Endothelial cell of umbilical vein (primary cell): Measurements from ENCODE around the gene ESF1. TPM values are rescaled to one million over a fixed set of nuclear protein-coding genes. Genes with fewer than 3 reads are reported as not detected.

Experiments used
- BruUV-seq: library from RNA; stranded (reverse); fragments of 400-500 nt; replicated peaks from 2 replicates; lab custom pipeline; 2021; lab: Mats Ljungman, UMichigan
- CTCF ChIA-PET: fragments of 300-600, 350-600 bp; sonication (Branson Sonifier 250); formaldehyde crosslinking; loops from one replicate; lab custom pipeline; 2021; ENCODE audit warnings: antibody characterized with exemption, inconsistent platforms; lab: Charles Lee
- POLR2A ChIA-PET: fragments of 300-600, 350-600 bp; sonication (Branson Sonifier 250); formaldehyde crosslinking; loops from one replicate; lab custom pipeline; 2021; ENCODE audit warnings: antibody characterized with exemption, inconsistent platforms; lab: Charles Lee
- DNase-seq: peaks from one replicate; pipeline ENCODE4 v3.0.0-alpha.2; 2011; ENCODE audit warnings: low read depth, low spot score
- FAIRE-seq: peaks from 2 replicates; lab custom pipeline; 2011; peaks lifted over from hg19 to GRCh38; lab: Jason Lieb, UNC
- H2AFZ ChIP-seq: 2 replicates; pipeline ENCODE4 v1.6.0; 2012; ENCODE audit warnings: low read depth, low read length, control low read depth, inconsistent platforms
- H3K27ac ChIP-seq: 2 replicates; pipeline ENCODE4 v1.5.1; 2011; ENCODE audit warnings: low read depth, mild to moderate bottlenecking, control low read depth, low read length, moderate library complexity; ENCODE audit not compliant: insufficient read depth
- H3K27me3 ChIP-seq, 2 experiments: 2 replicates each; pipeline versions ENCODE4 v1.6.0 to v1.6.1; 2011; ENCODE audit warnings: low read length in 2 of 2, mixed read lengths in 1 of 2; ENCODE audit not compliant: control insufficient read depth in 2 of 2, insufficient read depth in 2 of 2
- H3K36me3 ChIP-seq, 2 experiments: 2 replicates in 1 of 2; 3 replicates in 1 of 2; pipeline ENCODE4 v1.5.1; 2011; ENCODE audit warnings: low read length in 2 of 2, mild to moderate bottlenecking in 1 of 2, moderate library complexity in 1 of 2; ENCODE audit not compliant: control insufficient read depth in 2 of 2, insufficient read depth in 2 of 2; ENCODE audit errors: extremely low read depth in 1 of 2
- H3K4me1 ChIP-seq: 3 replicates; pipeline ENCODE4 v1.5.1; 2011; ENCODE audit warnings: mild to moderate bottlenecking, low read length; ENCODE audit not compliant: control insufficient read depth, insufficient read depth; ENCODE audit errors: extremely low read depth
- H3K4me2 ChIP-seq: 2 replicates; pipeline ENCODE4 v1.6.1; 2011; ENCODE audit warnings: low read length, control low read depth, mixed read lengths; ENCODE audit not compliant: insufficient read depth
- H3K4me3 ChIP-seq, 3 experiments: fragments of 200-600 bp in 1 of 3; sonication (generic), shearing (Covaris generic) in 1 of 3; replicated peaks in 1 of 3; 2 replicates each; pipeline ENCODE4 v1.5.1; 2011 to 2016; ENCODE audit warnings: control low read depth in 3 of 3, low read length in 3 of 3, mild to moderate bottlenecking in 2 of 3, inconsistent platforms in 1 of 3, low read depth in 1 of 3, moderate library complexity in 1 of 3; ENCODE audit not compliant: insufficient read depth in 1 of 3
- H3K79me2 ChIP-seq: 2 replicates; pipeline ENCODE4 v1.6.0; 2012; ENCODE audit warnings: low read length, inconsistent platforms; ENCODE audit not compliant: control insufficient read depth, insufficient read depth
- H3K9ac ChIP-seq: replicated peaks from 2 replicates; pipeline ENCODE3; 2011; ENCODE audit warnings: low read length, control low read depth; ENCODE audit not compliant: insufficient read depth; ENCODE audit errors: extremely low read depth
- H3K9me1 ChIP-seq: replicated peaks from 3 replicates; pipeline ENCODE4 v1.6.0; 2011; ENCODE audit warnings: mild to moderate bottlenecking, low read length; ENCODE audit not compliant: control insufficient read depth, insufficient read depth; ENCODE audit errors: extremely low read depth
- H3K9me3 ChIP-seq: replicated peaks from 2 replicates; pipeline ENCODE4 v1.5.1; 2012; ENCODE audit warnings: low read length, inconsistent platforms; ENCODE audit not compliant: control insufficient read depth, insufficient read depth
- H4K20me1 ChIP-seq: replicated peaks from 2 replicates; pipeline ENCODE3; 2011; ENCODE audit warnings: mild to moderate bottlenecking, low read length; ENCODE audit not compliant: control insufficient read depth, insufficient read depth; ENCODE audit errors: extremely low read depth
- EZH2 ChIP-seq: IDR thresholded peaks from 2 replicates; pipeline ENCODE4 v1.6.1; 2012; ENCODE audit warnings: borderline replicate concordance, low read depth, mild to moderate bottlenecking, moderate library complexity, low read length, inconsistent platforms; ENCODE audit not compliant: severe bottlenecking
- FOS ChIP-seq: IDR thresholded peaks from 2 replicates; pipeline ENCODE4 v1.6.1; 2011; ENCODE audit warnings: mild to moderate bottlenecking, low read length, moderate library complexity, borderline replicate concordance; ENCODE audit not compliant: insufficient read depth
- GATA2 ChIP-seq: IDR thresholded peaks from 2 replicates; pipeline ENCODE4 v1.7.0; 2011; ENCODE audit warnings: low read depth, mild to moderate bottlenecking, moderate library complexity, mixed read lengths, low read length; ENCODE audit not compliant: insufficient read length, insufficient read depth
- JUN ChIP-seq: IDR thresholded peaks from 2 replicates; pipeline ENCODE4 v1.6.1; 2011; ENCODE audit warnings: borderline replicate concordance, low read depth; ENCODE audit not compliant: insufficient read length, insufficient read depth
- MYC ChIP-seq: IDR thresholded peaks from one replicate; pipeline ENCODE4 v1.6.1; 2011; ENCODE audit warnings: mild to moderate bottlenecking, low read depth, low read length
- POLR2A ChIP-seq: IDR thresholded peaks from 2 replicates; pipeline ENCODE4 v1.6.1; 2012; ENCODE audit warnings: low read depth, mild to moderate bottlenecking, control low read depth, low read length
- POLR2AphosphoS5 ChIP-seq: IDR thresholded peaks from 2 replicates; pipeline ENCODE4 v1.6.1; 2012; ENCODE audit warnings: low read depth, mild to moderate bottlenecking, control low read depth, low read length, moderate library complexity; ENCODE audit not compliant: insufficient read depth
- dilution Hi-C: fragments of 300-500 bp; cut with MboI; formaldehyde crosslinking; loops from one replicate; pipeline ENCODE4 v1.15.0; 2019; ENCODE audit warnings: low sequenced_read_pairs; ENCODE audit not compliant: extremely low pct_ligation_motif_present
- intact Hi-C: fragments of 100-400 bp; cut with micrococcal nuclease; formaldehyde crosslinking; loops from one replicate; pipeline ENCODE4 v1.10.0; 2022
- polyA plus RNA-seq, 4 experiments: library from polyadenylated mRNA; depleted of rRNA in 3 of 4; stranded (reverse) in 3 of 4; unstranded in 1 of 4; fragments of >200 nt; gene quantifications; 2 replicates each; pipeline versions ENCODE4 v1.2.1 to v1.2.3, GENCODE V29; 2011 to 2012; ENCODE audit warnings: missing spikeins in 1 of 4
- total RNA-seq: library from RNA; stranded (reverse); gene quantifications from 2 replicates; pipeline ENCODE4 v1.2.3, GENCODE V29; 2021
- TF ChIP-seq, protein P1 (sequence below), 2 donors: IDR thresholded peaks; 1 replicate in 1 of 2; 2 replicates in 1 of 2; pipeline ENCODE4 v1.5.1; 2011; ENCODE audit warnings: low read length in 2 of 2, mild to moderate bottlenecking in 2 of 2, moderate library complexity in 2 of 2, control low read depth in 1 of 2, inconsistent platforms in 1 of 2, low read depth in 1 of 2; ENCODE audit not compliant: insufficient read depth in 1 of 2; ENCODE audit errors: extremely low read depth in 1 of 2

ESF1 gene
- total and polyA plus RNA-seq, 2 donors (not counting 3 experiments of a cell fraction or from before 2014, with no cell fraction given), result 0.72 to 15.5 TPM

- no peak overlapping the region for H3K27ac ChIP-seq
- no peaks in the 10 kb centered on the region for H3K4me1 ChIP-seq
- no peaks in the 10 kb centered on the region for H3K9me3 ChIP-seq
- no peak overlapping the region for H3K9ac ChIP-seq
- no peak overlapping the region for H2AFZ ChIP-seq
- H3K27me3 ChIP-seq, result peaks cover 0 to under 1% of the 10 kb centered on the region in 2 experiments
- intact Hi-C loops (no loop called here), dilution Hi-C loops (no loop called here)
- FAIRE-seq, result no peak
- H3K4me2 ChIP-seq, result no peak overlapping the region
- DNase-seq, result no peak
- H3K9me1 ChIP-seq, result no peaks in the 10 kb centered on the region
- TF ChIP-seq JUN (no peak), MYC (no peak), POLR2AphosphoS5 (no peak), POLR2A (no peak), EZH2 (no peak), GATA2 (no peak), FOS (no peak)
- TF ChIP-seq, protein P1, sequence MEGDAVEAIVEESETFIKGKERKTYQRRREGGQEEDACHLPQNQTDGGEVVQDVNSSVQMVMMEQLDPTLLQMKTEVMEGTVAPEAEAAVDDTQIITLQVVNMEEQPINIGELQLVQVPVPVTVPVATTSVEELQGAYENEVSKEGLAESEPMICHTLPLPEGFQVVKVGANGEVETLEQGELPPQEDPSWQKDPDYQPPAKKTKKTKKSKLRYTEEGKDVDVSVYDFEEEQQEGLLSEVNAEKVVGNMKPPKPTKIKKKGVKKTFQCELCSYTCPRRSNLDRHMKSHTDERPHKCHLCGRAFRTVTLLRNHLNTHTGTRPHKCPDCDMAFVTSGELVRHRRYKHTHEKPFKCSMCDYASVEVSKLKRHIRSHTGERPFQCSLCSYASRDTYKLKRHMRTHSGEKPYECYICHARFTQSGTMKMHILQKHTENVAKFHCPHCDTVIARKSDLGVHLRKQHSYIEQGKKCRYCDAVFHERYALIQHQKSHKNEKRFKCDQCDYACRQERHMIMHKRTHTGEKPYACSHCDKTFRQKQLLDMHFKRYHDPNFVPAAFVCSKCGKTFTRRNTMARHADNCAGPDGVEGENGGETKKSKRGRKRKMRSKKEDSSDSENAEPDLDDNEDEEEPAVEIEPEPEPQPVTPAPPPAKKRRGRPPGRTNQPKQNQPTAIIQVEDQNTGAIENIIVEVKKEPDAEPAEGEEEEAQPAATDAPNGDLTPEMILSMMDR (IDR thresholded peaks at IDR 0.05; ENCODE audit: extremely low read depth in 1 of 2, insufficient read depth in 1 of 2, low read depth in 1 of 2, low read length in 2 of 2), result no peak
- H4K20me1 ChIP-seq, result no peaks in the 10 kb centered on the region
- no peaks in the 10 kb centered on the region for H3K36me3 ChIP-seq
- no peaks in the 10 kb centered on the region for H3K79me2 ChIP-seq
- POLR2A ChIA-PET, result no interaction called here
- H3K4me3 ChIP-seq, result no peak overlapping the region
- CTCF ChIA-PET, result no interaction called here
- BruUV-seq, result no TSS peak
These were observed 108.0 kb downstream of the ESF1 start for GRCh38 chr20:13676682-13677081.
